PFSK-1 (cell line): ENCODE results near the gene STARD8. TPM values are rescaled to one million over a fixed set of nuclear protein-coding genes. Genes with fewer than 3 reads are reported as not detected.

ENCODE experiments used
- FOXP2 ChIP-seq: optimal IDR thresholded peaks from 2 replicates; pipeline ENCODE3; 2011; ENCODE audit warnings: borderline replicate concordance, control low read depth, inconsistent platforms; ENCODE audit not compliant: insufficient read depth; ENCODE audit errors: extremely low read length, extremely low read depth
- POLR2AphosphoS5 ChIP-seq: IDR thresholded peaks from 2 replicates; pipeline ENCODE4 v1.6.1; 2012; ENCODE audit warnings: low read depth, mild to moderate bottlenecking, control low read depth, low read length, moderate library complexity
- SIN3A ChIP-seq: IDR thresholded peaks from 2 replicates; pipeline ENCODE4 v1.6.1; 2012; ENCODE audit warnings: mild to moderate bottlenecking, low read length, moderate library complexity, borderline replicate concordance; ENCODE audit not compliant: insufficient read depth
- TAF1 ChIP-seq: IDR thresholded peaks from 2 replicates; pipeline ENCODE4 v1.6.1; 2012; ENCODE audit warnings: low read length, control low read depth, borderline replicate concordance; ENCODE audit not compliant: insufficient read depth
- polyA plus RNA-seq: library from polyadenylated mRNA; unstranded; fragments of >200 nt; gene quantifications from one replicate; pipeline ENCODE4 v1.2.1, GENCODE V29; 2012; ENCODE audit warnings: low read depth, missing spikeins; ENCODE audit not compliant: insufficient read length
- TF ChIP-seq, protein P1 (sequence below), 2 experiments: IDR thresholded peaks; 2 replicates each; pipeline versions ENCODE4 v1.6.1 to v1.8.0; 2011 to 2012; ENCODE audit warnings: low read depth in 2 of 2, low read length in 2 of 2, control low read depth in 1 of 2, inconsistent platforms in 1 of 2, mild to moderate bottlenecking in 1 of 2, moderate library complexity in 1 of 2; ENCODE audit not compliant: insufficient read depth in 1 of 2

Gene STARD8, protein sequence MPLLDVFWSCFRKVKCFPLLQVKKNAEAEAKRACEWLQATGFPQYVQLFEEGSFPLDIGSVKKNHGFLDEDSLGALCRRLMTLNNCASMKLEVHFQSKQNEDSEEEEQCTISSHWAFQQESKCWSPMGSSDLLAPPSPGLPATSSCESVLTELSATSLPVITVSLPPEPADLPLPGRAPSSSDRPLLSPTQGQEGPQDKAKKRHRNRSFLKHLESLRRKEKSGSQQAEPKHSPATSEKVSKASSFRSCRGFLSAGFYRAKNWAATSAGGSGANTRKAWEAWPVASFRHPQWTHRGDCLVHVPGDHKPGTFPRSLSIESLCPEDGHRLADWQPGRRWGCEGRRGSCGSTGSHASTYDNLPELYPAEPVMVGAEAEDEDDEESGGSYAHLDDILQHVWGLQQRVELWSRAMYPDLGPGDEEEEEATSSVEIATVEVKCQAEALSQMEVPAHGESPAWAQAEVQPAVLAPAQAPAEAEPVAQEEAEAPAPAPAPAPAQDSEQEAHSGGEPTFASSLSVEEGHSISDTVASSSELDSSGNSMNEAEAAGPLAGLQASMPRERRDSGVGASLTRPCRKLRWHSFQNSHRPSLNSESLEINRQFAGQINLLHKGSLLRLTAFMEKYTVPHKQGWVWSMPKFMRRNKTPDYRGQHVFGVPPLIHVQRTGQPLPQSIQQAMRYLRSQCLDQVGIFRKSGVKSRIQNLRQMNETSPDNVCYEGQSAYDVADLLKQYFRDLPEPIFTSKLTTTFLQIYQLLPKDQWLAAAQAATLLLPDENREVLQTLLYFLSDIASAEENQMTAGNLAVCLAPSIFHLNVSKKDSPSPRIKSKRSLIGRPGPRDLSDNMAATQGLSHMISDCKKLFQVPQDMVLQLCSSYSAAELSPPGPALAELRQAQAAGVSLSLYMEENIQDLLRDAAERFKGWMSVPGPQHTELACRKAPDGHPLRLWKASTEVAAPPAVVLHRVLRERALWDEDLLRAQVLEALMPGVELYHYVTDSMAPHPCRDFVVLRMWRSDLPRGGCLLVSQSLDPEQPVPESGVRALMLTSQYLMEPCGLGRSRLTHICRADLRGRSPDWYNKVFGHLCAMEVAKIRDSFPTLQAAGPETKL
- 0.15 TPM for polyA plus RNA-seq

DNA sequence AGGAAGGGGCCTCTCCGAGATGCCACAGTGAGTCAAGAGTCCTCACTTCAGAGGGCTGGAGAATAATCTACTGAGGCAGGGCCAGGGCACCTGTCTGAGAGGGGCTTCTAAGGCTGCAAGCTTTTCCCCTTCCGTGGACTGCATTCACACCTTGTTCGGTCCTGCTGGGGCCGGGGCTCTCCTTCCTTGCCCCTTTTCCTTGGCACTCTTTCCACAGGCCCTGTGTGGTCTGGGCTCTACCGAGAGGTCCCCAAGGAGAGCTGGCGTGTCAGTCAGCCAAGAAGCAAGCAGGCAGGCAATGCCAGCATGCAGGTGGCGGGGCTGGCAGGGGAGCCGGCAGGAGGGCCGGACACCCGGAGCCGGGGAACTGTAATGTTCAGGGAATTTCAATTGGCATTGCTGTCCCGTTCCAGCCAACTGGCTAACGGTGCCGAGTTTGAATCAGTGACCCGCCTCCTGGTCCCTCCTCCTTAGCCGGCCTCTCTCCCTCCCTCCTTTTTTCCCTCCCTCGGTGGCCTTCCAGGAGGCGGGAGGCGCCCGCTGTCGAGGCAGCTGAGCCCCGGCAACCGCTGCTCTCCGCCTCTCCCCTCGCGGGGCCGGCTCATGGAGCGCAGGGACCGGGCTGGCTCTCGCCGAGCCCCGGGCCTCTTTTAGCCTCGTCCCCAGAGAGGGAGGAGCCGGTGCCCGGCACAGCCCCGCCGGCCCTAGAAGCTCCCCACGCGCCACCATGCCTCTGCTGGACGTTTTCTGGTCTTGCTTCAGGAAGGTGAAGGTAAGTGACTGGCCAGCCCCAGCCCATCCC is at the start of gene STARD8:
STARD8 (plus strand) TSS at position 511 of the 802 bp plus-strand sequence; CDS start at position 728, 217 bp downstream.
- TF ChIP-seq POLR2AphosphoS5, result no peak
- TF ChIP-seq, protein P1, sequence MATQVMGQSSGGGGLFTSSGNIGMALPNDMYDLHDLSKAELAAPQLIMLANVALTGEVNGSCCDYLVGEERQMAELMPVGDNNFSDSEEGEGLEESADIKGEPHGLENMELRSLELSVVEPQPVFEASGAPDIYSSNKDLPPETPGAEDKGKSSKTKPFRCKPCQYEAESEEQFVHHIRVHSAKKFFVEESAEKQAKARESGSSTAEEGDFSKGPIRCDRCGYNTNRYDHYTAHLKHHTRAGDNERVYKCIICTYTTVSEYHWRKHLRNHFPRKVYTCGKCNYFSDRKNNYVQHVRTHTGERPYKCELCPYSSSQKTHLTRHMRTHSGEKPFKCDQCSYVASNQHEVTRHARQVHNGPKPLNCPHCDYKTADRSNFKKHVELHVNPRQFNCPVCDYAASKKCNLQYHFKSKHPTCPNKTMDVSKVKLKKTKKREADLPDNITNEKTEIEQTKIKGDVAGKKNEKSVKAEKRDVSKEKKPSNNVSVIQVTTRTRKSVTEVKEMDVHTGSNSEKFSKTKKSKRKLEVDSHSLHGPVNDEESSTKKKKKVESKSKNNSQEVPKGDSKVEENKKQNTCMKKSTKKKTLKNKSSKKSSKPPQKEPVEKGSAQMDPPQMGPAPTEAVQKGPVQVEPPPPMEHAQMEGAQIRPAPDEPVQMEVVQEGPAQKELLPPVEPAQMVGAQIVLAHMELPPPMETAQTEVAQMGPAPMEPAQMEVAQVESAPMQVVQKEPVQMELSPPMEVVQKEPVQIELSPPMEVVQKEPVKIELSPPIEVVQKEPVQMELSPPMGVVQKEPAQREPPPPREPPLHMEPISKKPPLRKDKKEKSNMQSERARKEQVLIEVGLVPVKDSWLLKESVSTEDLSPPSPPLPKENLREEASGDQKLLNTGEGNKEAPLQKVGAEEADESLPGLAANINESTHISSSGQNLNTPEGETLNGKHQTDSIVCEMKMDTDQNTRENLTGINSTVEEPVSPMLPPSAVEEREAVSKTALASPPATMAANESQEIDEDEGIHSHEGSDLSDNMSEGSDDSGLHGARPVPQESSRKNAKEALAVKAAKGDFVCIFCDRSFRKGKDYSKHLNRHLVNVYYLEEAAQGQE (IDR thresholded peaks at IDR 0.05; ENCODE audit: insufficient read depth in 1 of 2, low read depth in 2 of 2, low read length in 2 of 2), result no peak
- no peak for TF ChIP-seq SIN3A
- no peak for TF ChIP-seq TAF1
- no peak for TF ChIP-seq FOXP2

DNA sequence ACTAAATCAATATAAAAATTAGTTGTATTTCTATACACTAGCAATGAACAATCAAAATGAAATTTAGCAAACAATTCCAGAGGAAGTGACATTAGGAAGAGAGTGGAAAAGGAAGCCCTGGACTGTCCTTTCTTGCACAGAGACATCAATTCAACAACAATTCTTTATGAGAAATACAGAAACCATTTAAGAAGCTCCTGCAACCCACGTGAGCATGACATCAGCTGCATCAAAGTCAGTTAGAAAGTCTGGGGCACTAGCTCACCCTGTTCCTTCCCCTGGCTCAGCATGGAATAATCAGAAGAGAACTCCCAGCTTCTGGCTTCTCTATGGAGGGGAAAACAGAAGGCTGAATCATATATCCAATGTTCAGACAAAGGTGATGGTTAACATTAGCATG is 48.6 kb upstream of the STARD8 start:
- no peak for TF ChIP-seq SIN3A
- TF ChIP-seq TAF1, result no peak
- no peak for TF ChIP-seq POLR2AphosphoS5
- TF ChIP-seq, protein P1 (IDR thresholded peaks at IDR 0.05; ENCODE audit: insufficient read depth in 1 of 2, low read depth in 2 of 2, low read length in 2 of 2), result no peak

DNA sequence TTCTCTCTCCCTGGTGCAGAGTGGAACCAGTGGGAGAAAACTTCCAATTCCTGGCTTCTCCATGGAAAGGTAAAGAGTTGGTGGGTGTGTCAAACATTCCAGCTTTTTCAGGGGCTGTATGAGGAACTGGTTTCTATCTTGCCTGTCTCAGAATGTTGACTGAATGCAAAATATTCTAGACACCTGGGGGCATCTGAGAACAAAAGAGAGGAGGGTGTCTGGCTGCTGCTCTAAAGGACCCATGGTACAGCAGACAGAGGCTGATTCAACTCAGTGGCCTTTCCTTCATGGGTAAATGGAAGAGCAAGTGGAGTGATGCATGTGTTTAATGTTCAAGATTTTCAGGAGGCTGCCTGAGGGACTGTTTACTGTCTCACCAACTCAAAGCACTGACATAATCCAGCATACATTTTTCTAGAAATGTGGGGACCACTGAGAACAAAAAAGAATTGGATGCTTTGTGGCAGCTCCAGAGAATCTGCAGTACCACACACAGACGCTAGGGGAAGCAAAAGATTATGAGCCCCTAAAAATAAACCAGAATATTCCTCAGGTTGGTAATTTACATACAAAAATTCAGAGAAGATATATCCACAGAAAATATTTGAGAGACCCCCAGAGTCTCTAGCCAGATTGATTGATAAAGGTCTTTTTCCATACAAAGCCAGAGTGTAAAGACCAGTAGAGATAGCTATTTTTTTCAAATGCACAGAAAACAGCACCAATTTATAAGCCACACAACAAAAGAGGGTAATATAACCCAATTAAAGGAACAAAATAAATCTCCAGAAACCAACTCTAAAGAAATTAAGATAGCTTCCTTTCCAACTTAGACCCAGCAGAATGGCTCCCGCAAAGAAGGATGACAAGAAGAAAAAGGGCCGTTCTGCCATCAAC is 48.0 kb upstream of the STARD8 start:
- no peak for TF ChIP-seq FOXP2

DNA sequence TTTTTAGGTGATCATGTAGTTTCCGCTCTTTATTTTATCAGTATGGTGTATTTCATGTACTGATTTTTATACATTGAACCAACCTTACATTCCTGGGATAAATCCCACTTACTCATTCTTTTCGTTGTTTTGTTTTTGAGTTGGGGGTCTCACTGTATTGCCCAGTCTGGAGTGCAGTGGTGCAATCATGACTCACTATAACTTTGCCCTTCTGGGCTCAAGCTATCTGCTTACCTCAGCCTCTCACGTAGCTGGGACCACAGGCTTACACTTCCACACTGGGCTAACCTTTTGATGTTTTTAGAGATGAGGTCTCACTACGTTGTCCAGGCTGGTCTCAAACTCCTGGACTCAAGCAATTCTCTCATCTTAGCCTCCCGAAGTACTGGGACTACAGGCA is 19.5 kb upstream of the STARD8 start:
- TF ChIP-seq FOXP2, result no peak
- TF ChIP-seq, protein P1 (IDR thresholded peaks at IDR 0.05; ENCODE audit: insufficient read depth in 1 of 2, low read depth in 2 of 2, low read length in 2 of 2), result no peak
- TF ChIP-seq TAF1, result no peak
- no peak for TF ChIP-seq POLR2AphosphoS5
- no peak for TF ChIP-seq SIN3A
